NB4 (cell line): ENCODE measurements around the gene VPS35L.

ENCODE experiments used
- CTCF ChIP-seq: IDR thresholded peaks from one replicate; pipeline ENCODE4 v1.5.1; 2012; ENCODE audit warnings: low read depth, low read length
- MAX ChIP-seq: IDR thresholded peaks from 2 replicates; pipeline ENCODE4 v1.6.1; 2011; ENCODE audit warnings: low read depth, low read length
- POLR2A ChIP-seq: IDR thresholded peaks from 2 replicates; pipeline ENCODE4 v1.6.1; 2011; ENCODE audit warnings: mild to moderate bottlenecking; ENCODE audit not compliant: insufficient read length; ENCODE audit errors: extremely low read depth

- TF ChIP-seq CTCF (no peak), POLR2A (no peak), MAX (no peak)
Observed at GRCh38 chr16:19616241-19616640, 60.7 kb downstream of the VPS35L start.
